ENCODE measurements around the gene ZFYVE28. TPM values are rescaled to one million over a fixed set of nuclear protein-coding genes. Genes with fewer than 3 reads are reported as not detected.

Gene ZFYVE28
- total RNA-seq, 1 donor from 2014 or later, result 0.44 TPM

- Mint-ChIP-seq H3K4me1 (ENCODE audit: unreplicated experiment) (peaks cover 8% of the 10 kb centered on the region), H3K27ac (ENCODE audit: unreplicated experiment) (no peak overlapping the region)
- DNase-seq (ENCODE audit: low spot score), result no peak
Observed at GRCh38 chr4:2251795-2252529, 166.5 kb downstream of the ZFYVE28 start.

GRCh38 chr4:2251073-2251794, 167.2 kb downstream of the ZFYVE28 start:
- peaks cover 7% of the 10 kb centered on the region for H3K4me1 Mint-ChIP-seq (ENCODE audit: unreplicated experiment)
- no peak overlapping the region for H3K4me3 Mint-ChIP-seq (ENCODE audit: unreplicated experiment)
- H3K9me3 Mint-ChIP-seq (ENCODE audit: unreplicated experiment), result no peaks in the 10 kb centered on the region
- DNase-seq (ENCODE audit: low spot score), result no peak
- TF ChIP-seq CTCF (IDR thresholded peaks at IDR 0.05; ENCODE audit: unreplicated experiment), result no peak
- no peak overlapping the region for H3K27ac Mint-ChIP-seq (ENCODE audit: unreplicated experiment)
- H3K36me3 Mint-ChIP-seq (ENCODE audit: low read depth, unreplicated experiment), result peaks cover 21% of the 10 kb centered on the region
- H3K27me3 Mint-ChIP-seq (ENCODE audit: unreplicated experiment), result peaks cover 22% of the 10 kb centered on the region

More at GRCh38 chr4:2251795-2252529, 166.5 kb downstream of the ZFYVE28 start:
- no peaks in the 10 kb centered on the region for H3K9me3 Mint-ChIP-seq (ENCODE audit: unreplicated experiment)
- H3K36me3 Mint-ChIP-seq (ENCODE audit: low read depth, unreplicated experiment), result peaks cover 23% of the 10 kb centered on the region
- H3K27me3 Mint-ChIP-seq (ENCODE audit: unreplicated experiment), result peaks cover 22% of the 10 kb centered on the region
- no peak for TF ChIP-seq CTCF (IDR thresholded peaks at IDR 0.05; ENCODE audit: unreplicated experiment)
- peak overlapping the region; percentile 42 for H3K4me3 Mint-ChIP-seq (ENCODE audit: unreplicated experiment)

GRCh38 chr4:2250357-2251072, 167.9 kb downstream of the ZFYVE28 start:
- Mint-ChIP-seq H3K9me3 (ENCODE audit: unreplicated experiment) (no peaks in the 10 kb centered on the region), H3K4me1 (ENCODE audit: unreplicated experiment) (peaks cover 7% of the 10 kb centered on the region), H3K36me3 (ENCODE audit: low read depth, unreplicated experiment) (peaks cover 21% of the 10 kb centered on the region), H3K4me3 (ENCODE audit: unreplicated experiment) (no peak overlapping the region), H3K27me3 (ENCODE audit: unreplicated experiment) (peaks cover 23% of the 10 kb centered on the region), H3K27ac (ENCODE audit: unreplicated experiment) (no peak overlapping the region)
- DNase-seq (ENCODE audit: low spot score), result no peak
- TF ChIP-seq CTCF (IDR thresholded peaks at IDR 0.05; ENCODE audit: unreplicated experiment), result no peak

GRCh38 chr4:2249526-2250356, 168.7 kb downstream of the ZFYVE28 start:
- H3K27ac Mint-ChIP-seq (ENCODE audit: unreplicated experiment), result no peak overlapping the region
- no peaks in the 10 kb centered on the region for H3K9me3 Mint-ChIP-seq (ENCODE audit: unreplicated experiment)
- no peak overlapping the region for H3K4me3 Mint-ChIP-seq (ENCODE audit: unreplicated experiment)
- H3K4me1 Mint-ChIP-seq (ENCODE audit: unreplicated experiment), result peaks cover 9% of the 10 kb centered on the region
- H3K27me3 Mint-ChIP-seq (ENCODE audit: unreplicated experiment), result peaks cover 23% of the 10 kb centered on the region
- H3K36me3 Mint-ChIP-seq (ENCODE audit: low read depth, unreplicated experiment), result peaks cover 25% of the 10 kb centered on the region
- DNase-seq (ENCODE audit: low spot score), result no peak
- TF ChIP-seq CTCF (IDR thresholded peaks at IDR 0.05; ENCODE audit: unreplicated experiment), result no peak

All from endothelial cell (in vitro differentiated cells).